HK-2 (cell line): Measurements from ENCODE around the gene COMMD1.
A peak's percentile ranks its signal among the peaks of the same experiment; 100 is the strongest.
"Not testable (repeated sequence)": the region's sequence is repeated elsewhere in the genome, so short reads cannot be mapped to it uniquely, and the experiment has no call there.

ENCODE experiments used
- DNase-seq: peaks from one replicate; pipeline ENCODE4 v3.0.0-alpha.2; 2018; ENCODE audit not compliant: unreplicated experiment

Gene COMMD1

GRCh38 chr2:62016957-62017356 lies 111.5 kb downstream of the COMMD1 start:
- DNase-seq, result no peak

DNA sequence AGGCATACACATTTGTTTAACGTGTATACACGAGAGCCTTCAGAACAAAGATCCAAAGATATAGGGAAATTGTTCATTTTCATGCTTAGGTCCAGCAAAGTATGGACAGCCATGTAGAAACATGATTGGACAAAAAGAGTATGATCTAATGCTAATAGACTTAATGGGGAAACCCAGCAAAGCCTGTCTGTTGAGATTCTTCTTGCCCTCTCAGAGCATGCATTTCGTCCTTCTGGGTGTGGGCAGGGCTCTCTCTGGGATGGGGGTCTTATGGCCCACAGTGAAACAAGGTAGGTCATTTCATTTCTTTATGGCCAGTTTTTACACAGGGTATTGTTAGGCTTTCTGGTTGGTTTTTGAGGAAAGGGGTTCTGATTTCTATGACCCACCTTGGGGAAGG lies 124.4 kb downstream of the COMMD1 start:
- DNase-seq, result no peak

- no peak for DNase-seq
Observed at GRCh38 chr2:62030902-62031301, 125.4 kb downstream of the COMMD1 start.

DNA sequence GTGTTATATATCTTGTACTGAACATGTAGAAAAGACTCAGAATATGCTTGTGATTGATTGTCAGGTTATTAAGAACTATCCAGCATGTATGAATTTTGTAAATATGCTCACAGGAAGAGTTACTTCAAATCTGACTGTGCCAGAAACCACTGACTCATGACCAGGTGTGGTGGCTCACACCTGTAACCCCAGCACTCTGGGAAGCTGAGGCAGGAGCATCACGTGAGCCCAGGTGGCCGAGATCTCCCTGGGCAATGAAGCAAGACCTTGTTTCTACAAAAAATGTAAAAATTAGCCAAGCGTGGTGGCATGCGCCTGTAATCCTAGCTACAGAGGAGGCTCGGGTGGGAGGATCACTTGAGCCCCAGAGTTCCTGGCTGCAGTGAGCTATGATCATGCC lies 126.6 kb downstream of the COMMD1 start:
- no peak for DNase-seq

GRCh38 chr2:62034715-62035114 lies 129.2 kb downstream of the COMMD1 start:
- no peak for DNase-seq

DNA sequence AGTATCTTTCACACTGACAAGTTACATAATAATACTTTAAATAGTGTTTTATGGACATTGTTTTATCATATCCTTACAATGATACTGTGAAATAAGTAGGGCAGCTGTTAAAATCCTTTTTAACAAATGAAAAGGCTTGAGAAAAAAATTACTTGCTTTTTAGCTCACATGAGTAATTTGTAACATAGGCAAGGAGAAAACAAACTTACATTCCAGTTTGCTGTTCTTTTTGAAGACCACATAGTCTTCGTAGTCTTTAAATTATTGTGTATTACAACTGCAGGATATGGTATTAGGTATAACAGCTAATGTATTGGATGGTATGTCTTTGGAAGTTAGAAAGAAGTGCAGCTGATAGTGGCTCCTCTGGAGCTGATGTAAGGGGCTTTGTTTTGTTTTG lies 130.8 kb downstream of the COMMD1 start:
- no peak for DNase-seq

DNA sequence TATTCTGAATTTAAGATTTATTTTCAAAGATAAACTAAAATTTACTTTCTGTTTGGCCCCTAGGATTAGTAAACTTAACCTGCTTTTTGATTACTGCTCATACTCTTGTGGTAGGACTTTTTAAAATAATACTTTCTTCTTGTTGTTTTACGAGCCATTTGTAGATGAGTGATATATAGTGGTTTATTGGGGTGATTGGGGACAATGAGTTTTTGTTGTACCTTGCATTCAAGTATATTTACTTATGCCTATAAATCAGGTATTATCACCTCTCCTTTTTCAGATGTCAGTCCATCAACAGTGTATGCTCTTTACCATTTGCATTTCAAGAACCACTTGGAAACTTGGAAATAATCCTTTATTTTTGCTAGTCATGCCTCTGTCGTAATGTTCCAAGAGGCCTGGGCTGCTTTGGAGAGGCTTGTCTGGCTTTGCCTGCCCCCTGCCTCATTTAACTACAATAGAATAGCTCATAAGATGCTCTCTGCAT lies 131.3 kb downstream of the COMMD1 start:
- no peak for DNase-seq

GRCh38 chr2:62038975-62039771 lies 133.7 kb downstream of the COMMD1 start:
- DNase-seq, result peak; percentile 2

DNA sequence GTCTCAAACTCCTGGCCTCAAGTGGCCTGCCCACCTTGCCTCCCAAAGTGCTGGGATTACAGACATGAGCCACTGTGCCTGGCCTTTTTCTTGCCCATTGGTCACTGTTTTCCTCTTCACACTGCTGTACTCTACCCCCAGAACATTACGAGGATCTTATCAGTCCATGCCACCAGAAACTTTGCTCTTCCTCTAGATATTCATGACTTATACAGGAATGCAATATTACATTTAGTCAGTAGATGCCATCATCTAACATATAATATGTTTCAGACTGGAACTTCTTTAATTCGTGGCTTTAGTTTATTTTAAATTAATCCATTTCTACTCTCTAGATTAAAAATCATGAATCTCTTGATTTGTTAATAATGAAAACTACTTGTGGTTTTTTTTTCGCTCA lies 135.5 kb downstream of the COMMD1 start:
- no peak for DNase-seq

DNA sequence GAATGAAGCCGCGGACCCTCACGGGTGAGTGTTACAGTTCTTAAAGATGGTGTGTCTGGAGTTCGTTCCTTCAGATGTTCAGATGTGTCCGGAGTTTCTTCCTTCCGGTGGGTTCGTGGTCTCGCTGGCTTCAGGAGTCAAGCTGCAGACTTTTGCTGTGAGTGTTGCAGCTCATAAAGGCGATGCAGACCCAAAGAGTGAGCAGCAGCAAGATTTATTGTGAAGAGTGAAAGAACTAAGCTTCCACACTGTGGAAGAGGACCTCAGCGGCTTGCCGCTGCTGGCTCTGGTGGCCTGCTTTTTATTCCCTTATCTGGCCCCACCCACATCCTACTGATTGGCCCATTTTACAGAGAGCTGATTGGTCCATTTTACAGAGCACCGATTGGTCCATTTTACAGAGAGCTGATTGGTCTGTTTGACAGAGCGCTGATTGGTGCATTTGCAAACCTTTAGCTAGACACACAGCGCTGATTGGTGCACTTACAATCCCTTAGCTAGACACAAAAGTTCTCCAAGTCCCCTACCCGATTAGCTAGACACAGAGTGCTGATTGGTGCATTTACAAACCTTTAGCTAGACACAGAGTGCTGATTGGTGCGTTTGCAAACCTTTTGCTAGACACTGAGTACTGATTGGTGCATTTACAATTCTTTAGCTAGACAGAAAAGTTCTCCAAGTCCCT lies 136.4 kb downstream of the COMMD1 start:
- not testable (repeated sequence) for DNase-seq

DNA sequence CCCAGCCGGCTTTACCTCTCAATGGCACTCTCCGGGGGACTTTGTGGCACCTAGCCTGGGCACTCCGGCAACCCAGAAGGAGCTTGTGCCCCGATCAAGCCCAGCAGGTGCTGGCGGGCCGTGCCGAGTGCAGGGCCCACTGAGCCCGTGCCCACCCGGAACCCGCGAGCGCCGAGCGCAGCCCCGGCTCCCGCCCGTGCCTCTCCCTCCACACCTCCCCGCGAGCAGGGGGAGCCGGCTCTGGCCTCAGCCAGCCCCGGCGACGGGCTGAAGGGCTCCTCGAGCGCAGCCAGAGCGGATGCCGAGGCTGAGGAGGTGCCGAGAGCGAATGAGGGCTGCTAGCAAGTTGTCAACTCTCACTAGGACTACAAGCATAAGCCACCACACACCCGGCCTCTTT lies 136.9 kb downstream of the COMMD1 start:
- DNase-seq, result no peak

GRCh38 chr2:62042944-62043343 lies 137.5 kb downstream of the COMMD1 start:
- DNase-seq, result no peak

- DNase-seq, result no peak
Observed at GRCh38 chr2:62045017-62045543, 139.6 kb downstream of the COMMD1 start.

DNA sequence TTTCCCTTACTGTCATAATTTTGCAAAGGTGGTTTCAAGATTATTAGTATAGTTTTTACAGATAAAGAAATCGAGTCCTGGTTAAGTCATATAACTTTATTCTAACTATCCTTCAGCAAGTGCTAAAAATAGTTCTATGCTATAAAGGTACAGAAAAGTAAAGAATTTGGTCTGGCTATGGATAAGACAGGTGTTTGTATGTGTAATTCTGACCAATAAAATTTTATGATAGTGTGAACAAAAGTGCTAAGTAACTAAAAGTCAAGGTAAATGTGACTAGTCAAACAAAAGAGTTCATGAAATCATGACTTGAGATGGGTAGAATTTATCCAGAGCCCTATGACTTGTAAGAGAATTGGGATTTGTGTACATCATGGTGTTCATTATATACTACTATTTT lies 140.7 kb downstream of the COMMD1 start:
- no peak for DNase-seq

- no peak for DNase-seq
Observed at GRCh38 chr2:62050456-62051045, 145.1 kb downstream of the COMMD1 start.

- DNase-seq, result no peak
Observed at GRCh38 chr2:62054029-62054791, 148.7 kb downstream of the COMMD1 start.

GRCh38 chr2:62054916-62055450 lies 149.5 kb downstream of the COMMD1 start:
- DNase-seq, result no peak

DNA sequence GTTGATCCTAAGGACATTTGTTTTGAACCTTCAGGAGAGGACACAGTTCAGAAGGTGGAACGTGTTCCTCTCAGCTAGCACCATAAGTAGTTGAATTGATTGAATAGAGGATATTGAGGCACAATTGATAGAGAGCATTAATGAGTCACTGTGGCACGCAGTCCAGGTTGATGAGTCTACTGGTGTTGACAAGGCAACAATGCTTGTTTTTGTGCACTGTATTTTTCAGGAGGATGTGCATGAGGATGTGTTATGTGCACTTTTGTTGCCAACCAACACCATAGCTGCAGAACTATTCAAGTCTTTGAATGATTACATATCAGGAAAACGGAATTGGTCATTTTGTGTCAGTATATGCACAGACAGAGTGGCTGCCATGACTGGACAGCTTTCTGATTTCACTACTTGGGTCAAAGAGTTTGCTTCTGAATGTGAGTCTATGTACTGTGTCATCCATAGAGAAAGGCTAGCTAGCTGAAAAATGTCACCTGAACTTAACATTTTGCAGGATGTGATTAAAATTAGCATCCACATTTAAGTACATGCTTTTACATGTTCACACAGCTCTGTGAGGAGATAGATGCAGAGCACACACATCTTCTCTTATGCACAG lies 150.4 kb downstream of the COMMD1 start:
- DNase-seq, result no peak

DNA sequence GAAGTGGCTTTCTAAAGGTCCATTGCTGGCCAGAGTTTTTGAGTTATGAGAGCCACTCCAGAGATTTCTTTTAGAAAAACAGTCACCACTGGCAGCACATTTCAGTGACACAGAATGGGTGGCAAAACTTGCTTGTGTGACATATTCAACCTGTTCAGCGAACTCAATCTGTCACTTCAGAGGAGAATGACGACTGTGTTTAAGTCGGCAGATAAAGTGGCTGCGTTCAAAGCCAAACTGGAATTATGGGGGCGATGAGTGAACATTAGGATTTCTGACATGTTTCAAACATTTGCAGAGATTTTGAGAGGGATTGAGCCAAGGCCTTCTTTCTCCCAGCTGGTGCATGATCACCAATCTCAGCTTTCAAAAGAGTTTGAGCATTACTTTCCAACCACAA lies 150.9 kb downstream of the COMMD1 start:
- no peak for DNase-seq

DNA sequence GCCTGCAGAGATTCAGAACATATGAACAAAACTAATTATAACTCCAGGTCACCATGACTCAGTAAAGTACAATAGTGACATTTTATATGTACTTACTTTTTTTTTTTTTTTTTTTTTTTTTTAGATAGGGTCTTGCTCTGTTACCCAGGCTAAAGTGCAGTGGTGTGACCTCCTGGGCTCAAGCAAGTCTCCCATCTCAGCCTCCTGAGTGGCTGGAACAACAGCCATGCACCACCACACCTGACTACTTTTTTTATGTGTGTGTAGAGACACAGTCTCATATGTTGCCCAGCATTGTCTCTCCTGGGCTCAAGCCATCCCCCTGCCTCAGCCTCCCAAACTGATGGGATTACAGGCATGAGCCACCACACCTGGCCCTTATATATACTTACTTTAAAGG lies 159.8 kb downstream of the COMMD1 start:
- DNase-seq, result no peak

DNA sequence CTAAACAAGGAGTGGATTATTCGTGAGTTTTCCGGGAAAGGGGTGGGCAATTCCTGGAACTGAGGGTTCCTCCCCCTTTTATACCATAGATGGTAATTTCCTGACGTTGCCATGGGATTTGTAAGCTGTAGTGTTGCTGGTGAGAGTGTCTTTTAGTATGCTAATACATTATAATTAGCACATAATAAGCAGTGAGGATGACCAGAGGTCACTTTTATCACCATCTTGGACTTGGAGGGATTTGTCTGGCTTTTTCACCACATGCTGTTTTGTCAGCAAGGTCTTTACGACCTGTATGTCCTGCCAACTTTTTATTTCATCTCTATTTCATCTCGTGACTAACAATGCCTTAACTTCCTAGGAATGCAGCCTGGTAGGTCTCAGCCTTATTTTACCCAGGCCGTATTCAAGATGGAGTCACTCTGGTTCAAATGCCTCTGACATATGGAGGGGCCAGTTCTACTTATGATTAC lies 165.7 kb downstream of the COMMD1 start:
- no peak for DNase-seq
